Omental fat pad (tissue), 4 donors: ENCODE data around the gene LETM1. TPM values are rescaled to one million over a fixed set of nuclear protein-coding genes. Genes with fewer than 3 reads are reported as not detected.
"Not testable (repeated sequence)": the region's sequence is repeated elsewhere in the genome, so short reads cannot be mapped to it uniquely, and the experiment has no call there.

Experiments used
- ATAC-seq: fragments of 150-250 bp; one replicate; pipeline ENCODE4 v1.9.1; 2016; ENCODE audit warnings: mild to moderate bottlenecking, moderate library complexity; ENCODE audit not compliant: low FRiP score
- DNase-seq: peaks from one replicate; pipeline ENCODE4 v3.0.0-alpha.2; 2019; ENCODE audit warnings: low spot score
- CTCF ChIP-seq, 3 donors: fragments of 450-650 bp; IDR thresholded peaks; one replicate each; pipeline ENCODE4 v1.5.1; 2016 to 2017; ENCODE audit warnings: antibody characterized with exemption in 3 of 3, mild to moderate bottlenecking in 3 of 3, moderate library complexity in 2 of 3
- total RNA-seq, 4 donors: library from RNA; depleted of rRNA; stranded (reverse); fragments of >200 nt; gene quantifications; one replicate each; pipeline ENCODE4 v1.1.0, GENCODE V29; 2016

The LETM1 gene
- total RNA-seq, 4 donors from 2014 or later, result 42.2 to 104 (median 52.8) TPM

DNA sequence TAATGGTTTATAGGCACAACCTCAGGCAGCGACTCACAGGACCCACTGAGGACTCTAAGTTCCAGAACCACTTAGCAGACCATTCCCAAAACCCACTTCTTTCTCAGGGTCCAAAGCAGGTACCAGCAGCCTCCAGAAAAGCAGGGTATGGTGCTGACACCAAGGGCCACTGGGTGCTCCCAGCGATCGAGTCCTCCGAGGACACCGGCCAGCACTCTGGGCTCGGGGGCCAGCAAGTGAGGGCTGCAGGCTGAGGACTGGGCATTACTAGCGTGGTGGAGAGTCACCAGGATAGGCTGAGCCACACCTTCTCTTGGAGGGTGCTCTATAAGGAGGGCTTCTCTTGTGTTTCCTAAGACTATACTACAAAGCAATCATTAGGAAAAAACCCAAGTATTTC is 19.3 kb downstream of the LETM1 start:
- DNase-seq, result no peak
- ATAC-seq, result no peak
- TF ChIP-seq CTCF (IDR thresholded peaks at IDR 0.05), result no peak

GRCh38 chr4:1835836-1836235 is 20.1 kb downstream of the LETM1 start:
- DNase-seq, ATAC-seq: not testable (repeated sequence)

DNA sequence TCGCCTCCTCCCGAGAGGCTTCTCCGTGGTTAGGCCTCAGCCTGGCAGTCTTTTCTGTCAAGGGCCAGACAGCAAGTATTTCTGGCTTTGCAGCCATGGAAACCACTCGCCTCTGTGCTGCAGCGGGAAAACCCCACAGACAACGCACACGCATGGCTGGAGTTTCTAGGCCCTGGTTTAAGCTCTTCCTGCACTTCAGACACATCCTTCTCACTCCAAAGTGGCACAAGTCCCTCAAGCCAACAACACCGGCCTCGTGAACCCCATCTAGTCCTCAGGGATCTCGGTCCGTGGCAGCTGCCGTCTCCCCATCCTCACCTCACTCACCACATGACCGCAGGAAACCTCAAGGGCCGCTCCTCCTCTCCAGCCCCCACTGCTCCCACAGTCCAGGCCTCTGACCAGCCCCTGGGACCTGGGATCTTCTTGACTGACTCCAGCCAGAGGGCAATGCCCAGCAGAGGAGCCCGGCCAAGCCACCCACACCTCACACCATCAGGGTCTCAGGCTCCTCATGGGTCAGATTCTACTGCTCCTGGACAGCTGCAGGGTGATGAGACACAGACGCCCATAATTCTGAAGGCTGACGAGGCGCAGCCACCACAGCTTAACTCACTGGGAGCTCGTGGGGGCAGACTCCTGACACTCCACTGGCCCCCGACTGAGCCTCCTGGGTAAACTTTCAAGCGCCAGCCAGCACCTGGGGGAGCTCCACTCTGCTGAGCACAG is 21.7 kb downstream of the LETM1 start:
- DNase-seq (no peak), ATAC-seq (no peak)
- no peak for TF ChIP-seq CTCF (IDR thresholded peaks at IDR 0.05)

GRCh38 chr4:1833307-1834046 is 22.5 kb downstream of the LETM1 start:
- TF ChIP-seq CTCF (IDR thresholded peaks at IDR 0.05), result no peak
- DNase-seq, result no peak
- ATAC-seq, result no peak

- ATAC-seq, result no peak
- DNase-seq, result no peak
- TF ChIP-seq CTCF (IDR thresholded peaks at IDR 0.05), result no peak
These were observed 23.3 kb downstream of the LETM1 start for GRCh38 chr4:1832690-1833089.

- ATAC-seq, result no peak
- TF ChIP-seq CTCF (IDR thresholded peaks at IDR 0.05), result no peak
- DNase-seq, result no peak
These were observed 24.6 kb downstream of the LETM1 start for GRCh38 chr4:1831331-1831730.

DNA sequence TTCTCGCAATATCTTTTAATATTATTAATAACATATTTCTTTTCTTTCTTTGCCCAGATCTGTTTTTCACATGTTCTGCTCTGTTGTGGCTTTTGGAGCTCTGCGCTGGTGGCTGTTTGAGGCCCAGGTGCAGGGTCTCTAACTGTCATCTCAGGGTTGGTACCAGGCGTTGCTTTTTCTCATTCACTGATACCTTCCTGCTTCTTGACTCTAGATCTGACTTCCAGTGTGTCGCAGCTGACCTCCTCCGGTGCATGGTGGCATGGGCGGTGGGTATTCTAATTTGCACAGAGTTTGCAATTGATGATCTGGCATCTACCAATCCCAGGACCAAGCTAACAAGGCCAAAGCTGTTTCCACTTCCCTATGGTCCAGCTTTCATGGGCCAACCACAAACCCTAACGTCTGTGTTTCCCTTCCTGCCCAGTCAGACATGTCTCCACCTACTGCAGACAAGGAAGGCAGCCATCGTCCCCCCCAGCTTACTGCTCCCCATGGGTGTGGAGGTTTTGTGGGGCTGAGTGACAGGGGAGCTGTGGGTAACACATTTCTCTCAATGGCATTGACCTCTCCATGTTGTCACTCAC is 25.2 kb downstream of the LETM1 start:
- no peak for DNase-seq
- TF ChIP-seq CTCF (IDR thresholded peaks at IDR 0.05), result no peak
- ATAC-seq, result no peak
